Right ventricle myocardium superior (tissue), 1 donor: ENCODE results near the gene ARL8B. TPM values are rescaled to one million over a fixed set of nuclear protein-coding genes. Genes with fewer than 3 reads are reported as not detected.
A peak's percentile ranks its signal among the peaks of the same experiment; 100 is the strongest.
"Not testable (repeated sequence)": the region's sequence is repeated elsewhere in the genome, so short reads cannot be mapped to it uniquely, and the experiment has no call there.

Source experiments
- ATAC-seq: fragments of 200-7000 bp; cut with Tn5 transposase; one replicate; pipeline ENCODE4 v1.9.1; 2020; ENCODE audit warnings: mild to moderate bottlenecking; ENCODE audit not compliant: poor library complexity
- DNase-seq: peaks from one replicate; pipeline ENCODE4 v3.0.0-alpha.2; 2020
- intact Hi-C: fragments of 100-400 bp; cut with DNase I; formaldehyde crosslinking; loops from one replicate; pipeline ENCODE4 v1.11.2; 2022
- total RNA-seq: library from RNA; stranded (reverse); fragmentation: NEBNext Ultra II Directional; extraction: Animal tissue kit (Norgen Biotek cat#: 25700); gene quantifications from one replicate; pipeline ENCODE4 v1.2.1, GENCODE V29; 2021
- donor health status: DM: no; HTN: yes; CAD: no; lungs with severe emphysema.

The ARL8B gene
- total RNA-seq, 1 donor from 2014 or later = 62.2 TPM

DNA sequence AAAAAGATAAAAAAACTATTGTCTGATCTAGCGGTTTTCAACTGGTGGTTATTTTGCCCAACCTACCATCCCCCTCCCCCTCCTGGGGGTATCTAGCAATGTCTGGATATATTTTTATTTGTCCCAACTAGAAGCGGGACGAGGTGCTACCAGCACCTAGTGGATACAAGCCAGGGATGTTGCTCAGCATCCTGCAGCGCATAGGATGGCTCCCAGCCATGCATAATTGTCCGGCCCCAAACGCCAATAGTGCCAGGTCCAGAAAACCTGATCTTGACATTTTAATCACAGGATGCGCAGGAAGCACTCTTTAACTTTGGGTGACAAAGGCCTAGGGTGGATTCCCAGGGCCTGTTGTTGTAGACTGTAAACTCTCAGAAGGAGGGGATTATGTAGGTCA is 17.0 kb upstream of the ARL8B start:
- intact Hi-C loops = no loop called here
- DNase-seq (no peak), ATAC-seq (no peak)

DNA sequence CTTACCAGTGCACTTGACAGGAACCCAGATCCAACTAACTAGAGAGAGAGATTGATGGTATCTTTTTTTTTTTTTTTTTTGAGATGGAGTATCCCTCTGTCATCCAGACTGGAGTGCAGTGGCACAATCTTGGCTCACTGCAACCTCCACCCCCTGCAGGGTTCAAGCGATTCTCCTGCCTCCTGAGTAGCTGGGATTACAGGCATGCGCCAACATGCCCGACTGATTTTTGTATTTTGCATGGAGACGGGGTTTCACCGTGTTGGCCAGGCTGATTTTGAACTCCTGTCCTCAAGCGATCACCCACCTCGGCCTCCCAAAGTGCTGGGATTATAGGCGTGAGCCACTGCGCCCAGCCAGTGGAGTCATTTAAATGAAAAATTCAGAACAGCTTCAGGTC is 15.7 kb upstream of the ARL8B start:
- ATAC-seq, DNase-seq, intact Hi-C loops: not testable (repeated sequence)

DNA sequence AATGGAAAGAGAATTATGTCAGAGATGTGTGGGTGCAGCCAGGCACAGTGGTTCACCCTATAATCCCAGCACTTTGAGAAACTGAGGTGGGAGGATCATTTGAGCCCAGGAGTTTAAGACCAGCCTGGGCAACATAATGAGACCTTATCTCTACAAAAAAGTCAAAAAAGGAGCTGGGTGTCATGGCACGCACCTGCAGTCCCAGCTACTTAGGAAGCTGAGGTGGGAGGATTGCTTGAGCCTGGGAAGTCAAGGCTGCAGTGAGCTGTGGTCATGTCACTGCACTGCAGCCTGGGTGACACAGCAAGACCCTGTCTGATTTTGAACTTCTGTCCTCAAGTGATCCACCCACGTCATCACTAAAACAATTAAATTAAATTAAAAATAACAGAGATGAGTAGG is 15.2 kb upstream of the ARL8B start:
- intact Hi-C loops, DNase-seq, ATAC-seq: not testable (repeated sequence)

DNA sequence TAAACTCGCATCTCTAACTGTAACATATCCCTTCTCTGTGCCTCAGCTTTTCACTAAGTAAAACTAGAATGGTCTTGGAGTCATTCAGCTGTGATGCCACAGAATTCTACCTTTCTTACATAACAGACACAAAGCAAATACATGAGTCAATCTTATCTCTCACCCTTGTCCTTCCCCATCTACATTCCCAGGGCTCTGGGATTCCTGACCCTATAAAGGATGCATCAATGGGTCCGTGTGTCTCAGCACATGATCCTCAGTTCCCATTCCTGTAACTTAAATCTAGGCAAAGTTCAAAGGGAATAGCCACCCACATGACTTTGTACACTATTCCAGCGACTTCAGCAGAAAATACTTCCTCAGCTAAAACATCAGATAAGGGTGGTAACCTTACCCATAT is 11.8 kb upstream of the ARL8B start:
- DNase-seq (no peak), ATAC-seq (no peak)
- intact Hi-C loops = no loop called here

DNA sequence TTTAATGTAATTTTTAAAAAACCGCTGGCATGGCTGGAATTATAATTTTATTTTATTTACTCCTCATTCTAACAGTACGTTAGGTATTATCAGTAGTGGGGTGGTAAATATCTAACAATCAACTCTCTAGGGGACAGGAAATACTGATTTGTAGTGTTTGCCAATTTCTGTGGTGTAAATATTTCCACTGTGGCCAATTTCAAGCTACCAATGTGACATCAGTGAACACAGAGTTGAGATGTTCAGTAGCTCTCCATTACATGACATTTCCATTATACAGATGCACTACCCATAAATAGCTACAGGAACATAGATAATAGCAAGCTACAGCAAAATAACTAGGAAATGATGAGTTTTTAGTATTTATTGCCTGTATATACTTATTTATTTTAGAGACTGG is 10.0 kb upstream of the ARL8B start:
- intact Hi-C loops = no loop called here
- DNase-seq (no peak), ATAC-seq (no peak)

DNA sequence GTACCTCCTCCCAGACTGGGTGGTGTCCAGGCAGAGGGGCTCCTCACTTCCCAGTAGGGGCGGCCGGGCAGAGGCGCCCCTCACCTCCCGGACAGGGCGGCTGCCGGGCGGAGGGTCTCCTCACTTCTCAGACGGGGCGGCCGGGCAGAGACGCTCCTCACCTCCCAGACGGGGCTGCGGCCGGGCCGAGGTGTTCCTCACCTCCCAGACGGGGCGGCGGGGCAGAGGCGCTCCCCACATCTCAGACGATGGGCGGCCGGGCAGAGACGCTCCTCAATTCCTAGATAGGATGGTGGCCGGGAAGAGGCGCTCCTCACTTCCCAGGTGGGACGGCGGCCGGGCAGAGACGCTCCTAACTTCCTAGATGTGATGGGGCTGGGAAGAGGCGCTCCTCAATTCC is 8.4 kb upstream of the ARL8B start:
- intact Hi-C loops, DNase-seq, ATAC-seq: not testable (repeated sequence)

DNA sequence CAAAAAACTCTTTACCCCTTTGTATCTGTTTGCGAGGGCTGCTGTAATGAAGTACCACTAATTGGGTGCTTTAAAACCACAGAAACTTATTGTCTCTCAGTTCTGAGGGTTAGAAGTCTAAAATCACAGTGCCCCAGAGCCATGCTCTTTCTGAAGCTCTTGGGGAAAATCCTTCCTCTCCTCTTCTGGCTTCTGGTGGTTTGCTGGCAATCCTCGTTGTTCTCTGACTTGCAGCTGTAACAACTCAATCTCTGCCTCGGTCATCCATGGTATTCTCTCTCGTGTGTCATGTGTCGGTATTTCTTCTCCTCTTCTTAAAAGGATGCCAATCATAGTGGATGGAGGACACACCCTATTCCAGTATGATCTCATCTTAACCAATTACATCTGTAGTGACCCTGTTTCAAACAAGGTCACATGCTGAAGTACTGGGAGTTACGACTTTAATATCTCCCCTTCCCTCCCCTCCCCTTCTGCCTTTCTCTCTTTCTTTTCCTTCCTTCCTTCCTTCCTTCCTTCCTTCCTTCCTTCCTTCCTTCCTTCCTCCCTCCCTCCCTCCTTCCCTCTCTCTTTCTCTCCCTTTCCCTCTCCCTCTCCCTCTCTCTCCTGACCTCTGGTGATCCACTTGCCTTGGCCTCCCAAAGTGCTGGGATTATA is 6.5 kb upstream of the ARL8B start:
- intact Hi-C loops = no loop called here
- ATAC-seq (no peak), DNase-seq (no peak)

DNA sequence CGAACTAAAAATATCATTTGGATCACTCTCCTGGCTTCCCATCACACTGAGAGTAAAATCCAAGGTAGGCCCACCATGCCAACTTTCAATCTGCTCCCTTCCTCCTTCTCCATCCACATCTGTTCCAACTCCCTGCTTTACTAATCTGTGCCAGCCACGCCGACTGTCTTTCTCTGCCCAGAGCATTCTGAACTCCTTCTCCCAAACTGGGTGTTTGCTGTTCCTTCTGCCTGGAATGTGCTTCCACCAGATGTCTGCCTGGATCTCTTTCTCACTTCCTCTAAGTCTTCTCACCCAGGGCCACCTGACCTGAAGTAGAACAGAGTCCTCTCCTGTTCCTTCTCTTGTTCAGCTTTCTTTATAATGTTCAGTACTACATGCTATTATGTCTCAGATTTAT is 5.6 kb upstream of the ARL8B start:
- DNase-seq = no peak
- intact Hi-C loops = no loop called here
- no peak for ATAC-seq

DNA sequence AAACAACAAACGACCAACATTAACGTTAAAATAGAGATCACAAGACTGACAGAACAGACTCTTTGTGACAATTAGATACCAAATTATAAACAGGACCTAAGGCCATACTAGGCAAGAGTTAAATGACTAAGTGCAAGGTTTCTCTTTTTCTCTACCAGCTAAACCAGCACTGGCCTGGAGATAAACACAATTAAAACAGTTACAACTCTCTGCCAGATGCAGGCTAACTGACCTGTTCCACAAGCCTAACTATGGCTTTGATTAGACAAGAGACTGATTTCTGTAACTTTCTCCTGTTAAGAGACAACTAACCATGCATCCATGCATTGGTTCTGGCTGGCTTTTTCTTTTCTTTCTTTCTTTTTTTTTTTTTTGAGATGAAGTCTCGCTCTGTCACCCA is 1.6 kb upstream of the ARL8B start:
- ATAC-seq (no peak), DNase-seq (no peak)
- intact Hi-C loops = loop anchor here (5.0 kb wide), 1 partner anchor 67 kb away; the partner anchor contains the start of gene EDEM1

DNA sequence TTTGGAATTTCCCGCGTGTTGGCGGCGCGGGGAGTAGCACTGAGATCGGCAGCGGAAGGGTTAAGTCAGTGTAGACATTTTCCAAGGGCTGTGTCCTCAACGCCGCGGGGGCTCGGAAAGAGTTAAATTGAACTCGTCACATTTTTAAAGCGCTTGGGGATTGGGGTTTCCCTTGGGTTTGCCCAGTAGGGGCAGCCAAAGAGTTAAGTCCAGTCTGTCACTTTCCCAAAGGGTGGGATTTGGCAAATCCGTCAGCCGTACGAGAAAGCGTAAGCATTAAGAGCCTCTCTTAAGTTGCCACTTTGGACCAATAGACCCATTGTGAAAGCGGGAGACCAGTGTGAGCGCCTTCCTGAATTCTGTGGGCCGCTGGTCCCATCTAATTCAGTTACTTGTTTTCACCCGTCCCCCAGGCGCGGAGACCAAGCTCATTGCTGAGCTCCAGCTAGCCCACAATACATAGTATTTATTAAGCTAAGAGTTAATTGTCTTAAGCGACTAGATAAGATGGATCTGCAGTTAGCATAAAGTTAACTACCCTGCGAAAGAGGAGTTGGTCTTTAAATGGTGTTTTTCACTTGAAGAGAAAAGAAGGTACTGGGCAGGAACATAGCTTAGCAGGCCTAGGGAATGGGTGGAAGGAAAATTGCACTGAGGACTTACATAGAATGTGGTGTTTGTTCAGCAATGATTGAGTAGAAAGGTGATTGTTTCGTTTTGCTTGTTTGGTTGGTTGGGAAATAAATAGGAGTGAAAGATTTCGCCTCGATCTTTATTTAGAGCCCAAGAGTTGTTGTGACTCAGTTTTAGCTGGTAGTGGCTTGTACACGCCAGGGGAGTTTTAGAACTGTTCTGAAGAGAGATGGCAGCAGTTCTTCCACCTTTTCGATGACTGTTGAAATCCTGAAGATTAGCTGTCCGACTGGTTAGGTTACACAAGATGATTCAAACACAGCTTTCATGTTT is 932 bp downstream of the ARL8B start:
- DNase-seq (no peak), ATAC-seq (peak; percentile 76)
- intact Hi-C loops = loop anchor here (5.0 kb wide), 1 partner anchor 64 kb away; the partner anchor contains the start of gene EDEM1

DNA sequence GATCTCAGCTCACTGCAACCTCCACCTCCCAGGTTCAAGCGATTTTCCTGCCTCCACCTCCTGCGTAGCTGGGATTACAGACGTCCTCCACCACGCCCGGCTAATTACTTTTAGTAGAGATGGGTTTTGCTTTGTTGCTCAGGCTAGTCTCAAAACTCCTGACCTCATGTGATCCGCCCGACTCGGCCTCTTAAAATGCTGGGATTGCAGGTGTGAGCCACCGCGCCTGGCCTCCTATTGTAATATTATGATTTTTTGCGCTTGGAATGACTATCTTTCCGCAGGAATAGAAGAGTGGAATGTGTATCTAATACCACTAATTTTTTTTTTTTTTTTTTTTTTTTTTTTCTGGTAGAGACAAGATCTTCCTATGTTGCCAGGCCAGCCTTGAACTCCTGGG is 1.8 kb downstream of the ARL8B start:
- DNase-seq (no peak), ATAC-seq (no peak)
- intact Hi-C loops = loop anchor here (5.0 kb wide), 1 partner anchor 63 kb away; the partner anchor contains the start of gene EDEM1

DNA sequence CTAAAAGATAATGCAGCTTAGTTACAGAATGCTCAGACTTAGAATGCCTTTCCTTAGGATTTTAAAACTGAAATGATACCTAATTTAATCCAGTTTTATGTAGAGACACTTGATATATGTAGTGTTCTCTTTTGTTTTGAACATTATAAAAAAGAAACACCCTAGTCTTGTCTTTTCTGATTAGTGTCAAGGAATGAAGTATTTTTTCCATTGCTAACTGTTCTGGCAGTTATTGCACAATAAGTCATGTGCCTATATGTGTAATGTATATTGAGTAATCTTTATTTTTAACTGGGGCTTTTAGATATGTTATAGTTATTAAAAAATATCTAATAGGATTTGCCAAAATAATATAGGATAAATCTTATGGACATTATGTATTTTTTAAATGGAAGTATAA is 4.5 kb downstream of the ARL8B start:
- DNase-seq (no peak), ATAC-seq (no peak)
- intact Hi-C loops = no loop called here

DNA sequence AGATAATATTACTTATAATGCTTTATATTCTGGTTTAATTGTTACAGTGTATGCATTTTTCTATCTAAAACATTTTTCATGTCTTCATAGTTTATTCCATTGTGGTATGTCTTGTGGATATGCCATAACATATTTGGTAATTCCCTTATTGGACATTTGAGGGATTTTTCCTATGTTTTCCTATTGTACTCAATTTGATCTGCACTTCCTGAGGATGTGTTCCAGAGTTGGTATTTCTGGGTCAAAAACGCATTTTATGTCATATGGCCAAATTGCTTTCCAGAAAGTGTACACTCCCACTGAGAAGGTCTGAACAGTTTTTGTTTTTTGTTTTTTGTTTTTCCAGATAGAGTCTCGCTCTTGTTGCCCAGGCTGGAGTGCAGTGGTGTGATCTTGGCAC is 6.8 kb downstream of the ARL8B start:
- ATAC-seq (no peak), DNase-seq (no peak)
- intact Hi-C loops = no loop called here

DNA sequence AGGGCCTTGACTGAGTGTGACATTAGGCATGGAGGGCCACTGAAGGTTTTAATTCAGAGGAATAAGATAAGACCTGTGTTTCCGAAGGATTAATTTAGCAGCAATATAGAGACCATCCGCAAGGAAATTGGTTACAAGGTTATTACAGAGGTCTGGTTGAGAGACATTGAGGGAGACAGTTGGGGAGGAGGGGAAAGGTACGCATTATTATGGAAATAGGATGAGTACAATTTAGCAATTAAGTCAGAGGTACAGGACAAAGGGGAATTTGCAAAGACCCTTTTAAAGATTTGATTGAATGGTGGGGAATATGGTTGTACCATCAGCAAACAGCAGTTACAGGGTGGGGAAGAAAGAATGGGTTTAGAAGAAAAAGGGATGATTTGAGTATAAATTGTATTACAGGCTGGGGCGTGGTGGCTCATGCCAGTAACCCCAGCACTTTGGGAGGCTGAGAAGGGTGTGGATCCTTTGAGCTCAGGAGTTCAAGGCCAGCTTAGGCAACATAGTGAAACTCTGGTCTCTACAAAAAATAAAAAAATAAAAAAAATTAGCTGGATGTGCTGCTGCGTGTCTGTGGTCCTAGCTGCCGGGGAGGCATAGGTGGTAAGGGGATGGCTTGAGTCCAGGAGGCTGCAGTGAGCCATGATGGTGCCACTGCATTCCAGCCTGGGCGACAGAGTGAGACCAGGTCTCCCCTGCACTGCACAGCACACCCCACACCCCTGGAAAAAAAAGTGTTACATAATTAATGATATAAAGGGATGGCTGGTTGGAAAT is 11.3 kb downstream of the ARL8B start:
- peak; percentile 54 for ATAC-seq
- DNase-seq = no peak
- intact Hi-C loops = no loop called here

DNA sequence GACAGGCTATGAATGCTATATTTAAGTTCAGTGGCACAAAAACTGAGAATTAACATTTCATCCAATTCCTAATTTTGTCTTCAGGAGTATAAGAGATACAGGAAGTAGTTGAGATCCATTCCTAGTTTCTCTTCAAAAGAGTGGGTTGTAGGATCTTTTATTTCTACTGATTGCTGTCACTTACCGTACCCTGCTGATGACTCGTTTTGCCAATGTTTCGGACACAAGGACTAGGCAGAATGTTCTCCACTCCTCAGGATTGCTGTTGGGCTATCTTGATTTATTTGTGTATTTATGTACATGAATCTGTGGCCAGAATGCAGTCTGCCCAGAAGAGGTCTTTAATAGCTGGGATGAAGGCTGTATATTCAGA is 11.9 kb downstream of the ARL8B start:
- intact Hi-C loops = no loop called here
- ATAC-seq = no peak

DNA sequence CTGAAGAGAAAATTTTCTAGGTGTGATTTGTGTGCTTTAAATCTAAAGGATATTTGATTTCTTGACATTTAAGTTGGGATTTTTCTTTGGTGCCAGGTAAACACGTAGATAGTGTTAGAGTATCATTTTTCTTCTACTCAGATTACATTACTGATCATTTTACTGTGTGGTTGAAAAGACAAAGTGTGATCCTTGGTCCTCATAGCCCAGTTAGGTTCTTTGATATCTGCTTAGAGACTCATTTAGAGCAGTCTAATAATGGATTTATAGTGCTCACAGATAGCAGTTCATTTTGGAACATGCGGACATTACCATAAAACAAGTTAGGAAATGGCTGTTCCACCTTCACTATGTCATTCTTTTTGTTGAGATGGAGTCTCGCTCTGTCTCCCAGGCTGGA is 12.4 kb downstream of the ARL8B start:
- intact Hi-C loops = no loop called here
- ATAC-seq (no peak), DNase-seq (no peak)

More for the DNA sequence above, 11.9 kb downstream of the ARL8B start:
- DNase-seq = no peak

DNA sequence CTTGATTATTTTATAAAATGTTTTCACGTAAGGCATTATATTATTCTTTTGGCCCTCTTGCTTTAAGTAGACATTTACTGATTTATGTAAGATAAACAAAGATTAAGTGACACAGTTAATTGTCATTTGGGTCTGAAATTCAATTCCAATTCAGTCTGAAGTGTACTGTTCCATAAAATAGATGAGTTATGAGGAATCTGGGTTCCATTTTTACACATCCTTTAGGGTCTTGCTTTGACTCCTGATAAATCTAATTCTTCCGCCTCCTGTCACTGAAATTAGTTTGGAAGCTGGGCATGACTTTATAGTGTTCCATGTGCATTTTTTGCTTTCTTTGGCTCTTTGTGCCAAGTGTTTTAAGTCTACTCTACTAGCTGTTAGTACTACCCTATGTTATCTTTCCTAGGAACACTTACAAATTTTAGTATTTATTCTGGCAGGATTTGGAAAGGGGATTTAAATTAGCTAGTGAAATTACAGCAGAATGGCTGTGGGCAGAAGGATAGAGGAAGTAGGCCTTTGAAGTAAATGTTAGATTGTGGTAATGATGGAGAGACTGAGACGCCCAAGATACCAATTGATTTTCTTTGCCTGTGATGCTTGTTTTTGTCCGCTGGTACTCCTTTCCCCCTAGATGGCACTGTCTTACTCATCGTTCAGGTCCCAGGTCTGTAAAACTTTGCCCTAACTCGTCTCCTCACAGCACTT is 14.3 kb downstream of the ARL8B start:
- ATAC-seq (no peak), DNase-seq (no peak)
- intact Hi-C loops = no loop called here

DNA sequence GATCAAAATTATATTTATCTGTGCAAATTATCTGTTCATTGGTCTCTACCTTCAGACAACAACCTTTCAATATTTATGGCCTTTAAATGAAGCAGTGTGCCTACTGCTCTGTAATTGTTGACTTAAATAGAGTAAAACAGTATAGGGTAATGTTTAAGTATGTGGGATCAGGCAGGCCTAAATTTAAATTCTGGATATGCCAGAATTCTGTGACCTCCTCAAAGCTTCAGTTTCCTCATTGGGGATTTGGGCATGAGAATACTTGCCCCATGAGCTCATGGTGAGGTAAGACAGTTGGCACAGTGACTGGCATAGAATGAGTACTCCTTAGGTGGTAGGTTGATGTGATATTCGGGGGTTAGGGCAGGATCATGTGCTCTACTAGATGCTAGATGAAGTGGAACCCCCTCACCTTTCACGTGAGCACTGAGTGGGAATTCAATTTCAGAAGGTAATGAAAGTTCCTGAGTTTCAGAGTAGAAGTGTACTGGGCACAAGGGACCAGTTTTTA is 14.9 kb downstream of the ARL8B start:
- DNase-seq = no peak
- no peak for ATAC-seq
- intact Hi-C loops = no loop called here
